GM18867 (cell line): ENCODE results near the gene MAP4K5.
A peak's percentile ranks its signal among the peaks of the same experiment; 100 is the strongest.
"Not testable (repeated sequence)": the region's sequence is repeated elsewhere in the genome, so short reads cannot be mapped to it uniquely, and the experiment has no call there.

Experiments
- ATAC-seq: cut with Tn5 transposase; IDR thresholded peaks from one replicate; pipeline ENCODE4 v1.9.1; 2021; ENCODE audit warnings: mild to moderate bottlenecking, moderate library complexity; ENCODE audit not compliant: unreplicated experiment

Gene MAP4K5

GRCh38 chr14:50532502-50533240, at the start of gene MAP4K5:
Gene MAP4K5, minus strand, starts transcription at chr14:50532569. Its CDS starts 520 bp downstream, at chr14:50532049.
- ATAC-seq, result peak; percentile 94

- ATAC-seq, result no peak
These were observed 46.1 kb upstream of the MAP4K5 start for GRCh38 chr14:50578433-50578832.

- ATAC-seq, result no peak
These were observed 45.6 kb upstream of the MAP4K5 start for GRCh38 chr14:50577982-50578381.

GRCh38 chr14:50575769-50576168, 43.4 kb upstream of the MAP4K5 start:
- no peak for ATAC-seq

GRCh38 chr14:50573862-50574261, 41.5 kb upstream of the MAP4K5 start:
- no peak for ATAC-seq

- no peak for ATAC-seq
These were observed 37.4 kb upstream of the MAP4K5 start for GRCh38 chr14:50569714-50570274.

GRCh38 chr14:50562841-50563240, 30.5 kb upstream of the MAP4K5 start:
- ATAC-seq, result no peak

- ATAC-seq, result no peak
These were observed 28.5 kb upstream of the MAP4K5 start for GRCh38 chr14:50560931-50561285.

GRCh38 chr14:50559990-50560930, 27.9 kb upstream of the MAP4K5 start, which contains the start of gene ATL1:
Gene ATL1, plus strand, starts transcription at chr14:50560145. Its CDS starts 121 bp downstream, at chr14:50560266.
- no peak for ATAC-seq

- ATAC-seq, result not testable (repeated sequence)
These were observed 20.4 kb upstream of the MAP4K5 start for GRCh38 chr14:50552796-50553195.

- ATAC-seq, result no peak
These were observed 19.5 kb upstream of the MAP4K5 start for GRCh38 chr14:50551877-50552276.

GRCh38 chr14:50550294-50550693, 17.9 kb upstream of the MAP4K5 start:
- ATAC-seq, result no peak

GRCh38 chr14:50545618-50546017, 13.2 kb upstream of the MAP4K5 start:
- no peak for ATAC-seq

GRCh38 chr14:50544911-50545310, 12.5 kb upstream of the MAP4K5 start:
- no peak for ATAC-seq

GRCh38 chr14:50542941-50543418, 10.6 kb upstream of the MAP4K5 start:
- ATAC-seq, result peak; percentile 68

- ATAC-seq, result no peak
These were observed 8.8 kb upstream of the MAP4K5 start for GRCh38 chr14:50541159-50541567.

GRCh38 chr14:50539051-50539450, 6.7 kb upstream of the MAP4K5 start:
- no peak for ATAC-seq

GRCh38 chr14:50538034-50538433, 5.7 kb upstream of the MAP4K5 start:
- not testable (repeated sequence) for ATAC-seq

- ATAC-seq, result no peak
These were observed 2.6 kb upstream of the MAP4K5 start for GRCh38 chr14:50534997-50535396.

GRCh38 chr14:50534416-50534815, 2.0 kb upstream of the MAP4K5 start:
- ATAC-seq, result no peak

GRCh38 chr14:50533806-50534205, 1.4 kb upstream of the MAP4K5 start:
- ATAC-seq, result no peak
